ENCODE results near the gene F10.
"Not testable (repeated sequence)": the region's sequence is repeated elsewhere in the genome, so short reads cannot be mapped to it uniquely, and the experiment has no call there.

GRCh38 chr13:113161975-113162374, 39.4 kb downstream of the F10 start:
- not testable (repeated sequence) for TF ChIP-seq EZH2 (IDR thresholded peaks at IDR 0.05; ENCODE audit: borderline replicate concordance, low read depth, low read length, poor library complexity, severe bottlenecking); CTCF (conservative IDR thresholded peaks at IDR 0.05; ENCODE audit: low read depth, low read length)

Measured in A673 (cell line).